IPS-20b (cell line): ENCODE measurements around the gene P3R3URF.
A peak's percentile ranks its signal among the peaks of the same experiment; 100 is the strongest.

Source experiments
- H3K27ac ChIP-seq: one replicate; pipeline ENCODE4 v1.5.1; 2013; ENCODE audit warnings: low read length
- H3K27me3 ChIP-seq: 2 replicates; pipeline ENCODE4 v1.6.1; 2013; ENCODE audit warnings: mild to moderate bottlenecking, low read length, inconsistent platforms; ENCODE audit not compliant: insufficient read depth
- H3K36me3 ChIP-seq: 2 replicates; pipeline ENCODE4 v1.6.1; 2013; ENCODE audit warnings: low read depth, mild to moderate bottlenecking, inconsistent platforms, low read length, moderate library complexity; ENCODE audit not compliant: insufficient read depth
- H3K4me1 ChIP-seq: 2 replicates; pipeline ENCODE4 v1.6.1; 2013; ENCODE audit warnings: mild to moderate bottlenecking, control low read depth, inconsistent platforms, low read length, moderate library complexity; ENCODE audit not compliant: insufficient read depth
- H3K4me3 ChIP-seq: 2 replicates; pipeline ENCODE4 v1.5.1; 2013; ENCODE audit warnings: mild to moderate bottlenecking, low read length, inconsistent platforms
- H3K9ac ChIP-seq: 2 replicates; pipeline ENCODE4 v1.6.1; 2013; ENCODE audit warnings: low read depth, mild to moderate bottlenecking, inconsistent platforms, low read length, moderate library complexity
- H3K9me3 ChIP-seq: 2 replicates; pipeline ENCODE4 v1.6.1; 2013; ENCODE audit warnings: mild to moderate bottlenecking, low read depth, low read length, inconsistent platforms; ENCODE audit not compliant: insufficient read depth

Gene P3R3URF

GRCh38 chr1:46168477-46168876 is 7.8 kb downstream of the P3R3URF start:
- Histone ChIP-seq H3K9me3 (no peaks in the 10 kb centered on the region), H3K4me1 (peaks cover 5% of the 10 kb centered on the region; the same call in 1 of the 2 replicates), H3K27ac (no peak overlapping the region), H3K27me3 (peaks cover 28% of the 10 kb centered on the region), H3K9ac (no peak overlapping the region), H3K4me3 (no peak overlapping the region), H3K36me3 (no peaks in the 10 kb centered on the region)

GRCh38 chr1:46166521-46167462 is 9.5 kb downstream of the P3R3URF start:
- no peaks in the 10 kb centered on the region for H3K36me3 ChIP-seq
- peaks cover 28% of the 10 kb centered on the region for H3K27me3 ChIP-seq
- no peaks in the 10 kb centered on the region for H3K9me3 ChIP-seq
- H3K27ac ChIP-seq, result no peak overlapping the region
- H3K9ac ChIP-seq, result no peak overlapping the region; the same call in 1 of the 2 replicates
- H3K4me1 ChIP-seq, result peaks cover 5% of the 10 kb centered on the region; the same call in 1 of the 2 replicates
- H3K4me3 ChIP-seq, result peak overlapping the region; percentile 40; the same call in 1 of the 2 replicates

GRCh38 chr1:46160212-46160611 is 16.1 kb downstream of the P3R3URF start:
- H3K36me3 ChIP-seq, result no peaks in the 10 kb centered on the region
- H3K4me3 ChIP-seq, result no peak overlapping the region
- no peak overlapping the region for H3K27ac ChIP-seq
- no peaks in the 10 kb centered on the region for H3K9me3 ChIP-seq
- no peak overlapping the region for H3K9ac ChIP-seq
- H3K27me3 ChIP-seq, result no peaks in the 10 kb centered on the region; the same call in 1 of the 2 replicates
- no peaks in the 10 kb centered on the region for H3K4me1 ChIP-seq

- Histone ChIP-seq H3K4me3 (no peak overlapping the region), H3K27me3 (no peaks in the 10 kb centered on the region; the same call in 1 of the 2 replicates)
Observed at GRCh38 chr1:46159516-46159915, 16.8 kb downstream of the P3R3URF start.

GRCh38 chr1:46158312-46159281 is 17.7 kb downstream of the P3R3URF start:
- Histone ChIP-seq H3K9ac (no peak overlapping the region), H3K36me3 (no peaks in the 10 kb centered on the region), H3K27ac (no peak overlapping the region), H3K4me1 (no peaks in the 10 kb centered on the region), H3K27me3 (no peaks in the 10 kb centered on the region; the same call in 1 of the 2 replicates), H3K4me3 (no peak overlapping the region), H3K9me3 (no peaks in the 10 kb centered on the region)

More at GRCh38 chr1:46159516-46159915, 16.8 kb downstream of the P3R3URF start:
- Histone ChIP-seq H3K9ac (no peak overlapping the region), H3K4me1 (no peaks in the 10 kb centered on the region), H3K36me3 (no peaks in the 10 kb centered on the region), H3K27ac (no peak overlapping the region), H3K9me3 (no peaks in the 10 kb centered on the region)

- H3K4me3 ChIP-seq, result no peak overlapping the region
- no peaks in the 10 kb centered on the region for H3K36me3 ChIP-seq
- no peaks in the 10 kb centered on the region for H3K4me1 ChIP-seq
- H3K9ac ChIP-seq, result no peak overlapping the region
- H3K9me3 ChIP-seq, result no peaks in the 10 kb centered on the region
- H3K27me3 ChIP-seq, result no peaks in the 10 kb centered on the region
- no peak overlapping the region for H3K27ac ChIP-seq
Observed at GRCh38 chr1:46157916-46158311, 18.4 kb downstream of the P3R3URF start.

GRCh38 chr1:46153732-46154131 is 22.6 kb downstream of the P3R3URF start:
- Histone ChIP-seq H3K27me3 (no peaks in the 10 kb centered on the region), H3K4me3 (no peak overlapping the region), H3K27ac (no peak overlapping the region), H3K4me1 (no peaks in the 10 kb centered on the region), H3K9me3 (no peaks in the 10 kb centered on the region), H3K36me3 (no peaks in the 10 kb centered on the region), H3K9ac (no peak overlapping the region)

GRCh38 chr1:46153228-46153627 is 23.1 kb downstream of the P3R3URF start:
- Histone ChIP-seq H3K9me3 (no peaks in the 10 kb centered on the region), H3K4me3 (no peak overlapping the region)

GRCh38 chr1:46152016-46152415 is 24.3 kb downstream of the P3R3URF start:
- H3K27me3 ChIP-seq, result no peaks in the 10 kb centered on the region
- no peaks in the 10 kb centered on the region for H3K4me1 ChIP-seq
- H3K27ac ChIP-seq, result no peak overlapping the region
- no peaks in the 10 kb centered on the region for H3K9me3 ChIP-seq
- no peaks in the 10 kb centered on the region for H3K36me3 ChIP-seq
- H3K4me3 ChIP-seq, result no peak overlapping the region
- no peak overlapping the region for H3K9ac ChIP-seq

More at GRCh38 chr1:46153228-46153627, 23.1 kb downstream of the P3R3URF start:
- Histone ChIP-seq H3K9ac (no peak overlapping the region), H3K27ac (no peak overlapping the region), H3K27me3 (no peaks in the 10 kb centered on the region), H3K4me1 (no peaks in the 10 kb centered on the region), H3K36me3 (no peaks in the 10 kb centered on the region)

- H3K27ac ChIP-seq, result no peak overlapping the region
- no peaks in the 10 kb centered on the region for H3K27me3 ChIP-seq
- H3K36me3 ChIP-seq, result no peaks in the 10 kb centered on the region
- H3K9ac ChIP-seq, result no peak overlapping the region
- H3K4me3 ChIP-seq, result no peak overlapping the region
- H3K9me3 ChIP-seq, result no peaks in the 10 kb centered on the region
- H3K4me1 ChIP-seq, result no peaks in the 10 kb centered on the region
Observed at GRCh38 chr1:46150085-46150484, 26.2 kb downstream of the P3R3URF start.

GRCh38 chr1:46148318-46148717 is 28.0 kb downstream of the P3R3URF start:
- Histone ChIP-seq H3K4me1 (no peaks in the 10 kb centered on the region), H3K27ac (no peak overlapping the region), H3K27me3 (no peaks in the 10 kb centered on the region), H3K36me3 (no peaks in the 10 kb centered on the region), H3K4me3 (no peak overlapping the region), H3K9ac (no peak overlapping the region), H3K9me3 (no peaks in the 10 kb centered on the region)
